Coronary artery (tissue), 2 donors: ENCODE results near the gene CYSLTR2.
A peak's percentile ranks its signal among the peaks of the same experiment; 100 is the strongest.

ENCODE experiments used
- DNase-seq: peaks from one replicate; pipeline ENCODE4 v3.0.0-alpha.2; 2017; ENCODE audit warnings: low spot score
- H3K27ac ChIP-seq, 2 donors: fragments of 200-600 bp; sonication (generic); one replicate each; pipeline ENCODE4 v1.5.1; 2016 to 2019
- H3K4me3 ChIP-seq: fragments of 200-600 bp; sonication (generic); 2 replicates; pipeline ENCODE4 v1.5.1; 2016; ENCODE audit warnings: mild to moderate bottlenecking, moderate library complexity
- TF ChIP-seq, protein P1 (sequence below): fragments of 200-600 bp; sonication (generic); IDR thresholded peaks from one replicate; pipeline ENCODE4 v1.5.1; 2019; ENCODE audit warnings: antibody characterized with exemption

Gene CYSLTR2

DNA sequence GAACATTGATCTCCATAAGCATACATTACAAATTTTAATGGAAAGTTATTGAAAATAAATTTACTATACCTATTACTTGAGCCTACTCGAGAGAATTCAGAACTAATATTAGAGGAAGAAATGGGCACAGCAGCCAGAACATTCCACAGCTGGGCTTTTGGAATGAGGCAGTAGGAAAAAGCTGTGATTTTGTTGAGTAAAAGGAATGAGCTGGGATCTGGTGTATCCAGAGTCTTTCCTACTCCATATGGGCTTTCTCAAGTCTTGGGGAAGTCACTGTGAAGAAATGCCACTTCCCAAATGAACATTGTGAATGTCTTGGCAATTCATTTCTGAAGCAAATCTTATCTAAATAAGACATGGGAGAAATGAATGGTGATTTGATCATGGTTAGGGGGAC is 93.1 kb downstream of the CYSLTR2 start:
- TF ChIP-seq, protein P1, sequence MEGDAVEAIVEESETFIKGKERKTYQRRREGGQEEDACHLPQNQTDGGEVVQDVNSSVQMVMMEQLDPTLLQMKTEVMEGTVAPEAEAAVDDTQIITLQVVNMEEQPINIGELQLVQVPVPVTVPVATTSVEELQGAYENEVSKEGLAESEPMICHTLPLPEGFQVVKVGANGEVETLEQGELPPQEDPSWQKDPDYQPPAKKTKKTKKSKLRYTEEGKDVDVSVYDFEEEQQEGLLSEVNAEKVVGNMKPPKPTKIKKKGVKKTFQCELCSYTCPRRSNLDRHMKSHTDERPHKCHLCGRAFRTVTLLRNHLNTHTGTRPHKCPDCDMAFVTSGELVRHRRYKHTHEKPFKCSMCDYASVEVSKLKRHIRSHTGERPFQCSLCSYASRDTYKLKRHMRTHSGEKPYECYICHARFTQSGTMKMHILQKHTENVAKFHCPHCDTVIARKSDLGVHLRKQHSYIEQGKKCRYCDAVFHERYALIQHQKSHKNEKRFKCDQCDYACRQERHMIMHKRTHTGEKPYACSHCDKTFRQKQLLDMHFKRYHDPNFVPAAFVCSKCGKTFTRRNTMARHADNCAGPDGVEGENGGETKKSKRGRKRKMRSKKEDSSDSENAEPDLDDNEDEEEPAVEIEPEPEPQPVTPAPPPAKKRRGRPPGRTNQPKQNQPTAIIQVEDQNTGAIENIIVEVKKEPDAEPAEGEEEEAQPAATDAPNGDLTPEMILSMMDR = no peak

GRCh38 chr13:48748681-48749080 is 95.0 kb downstream of the CYSLTR2 start:
- TF ChIP-seq, protein P1 = no peak
- H3K27ac ChIP-seq = peak overlapping the region in 1 of 2 donors; percentile 79
- no peak overlapping the region for H3K4me3 ChIP-seq
- no peak for DNase-seq

More for the DNA sequence above, 93.1 kb downstream of the CYSLTR2 start:
- Histone ChIP-seq H3K27ac (peak overlapping the region in 1 of 2 donors; percentile 70), H3K4me3 (no peak overlapping the region)
- no peak for DNase-seq

GRCh38 chr13:48749144-48749543 is 95.4 kb downstream of the CYSLTR2 start:
- no peak overlapping the region for H3K4me3 ChIP-seq
- peak overlapping the region; percentile 60 to 79 for H3K27ac ChIP-seq
- DNase-seq = no peak
- TF ChIP-seq, protein P1 = no peak

- TF ChIP-seq, protein P1 = no peak
- Histone ChIP-seq H3K27ac (peak overlapping the region; percentile 60 to 79), H3K4me3 (peak overlapping the region; percentile 5)
- peak; percentile 86 for DNase-seq
Observed at GRCh38 chr13:48749699-48750473, 96.2 kb downstream of the CYSLTR2 start.

GRCh38 chr13:48750588-48751383 is 97.1 kb downstream of the CYSLTR2 start:
- DNase-seq = no peak
- Histone ChIP-seq H3K4me3 (peak overlapping the region; percentile 5), H3K27ac (peak overlapping the region; percentile 60 to 79)
- TF ChIP-seq, protein P1 = no peak

- TF ChIP-seq, protein P1 = no peak
- Histone ChIP-seq H3K27ac (no peak overlapping the region), H3K4me3 (no peak overlapping the region)
- no peak for DNase-seq
Observed at GRCh38 chr13:48760626-48761025, 106.9 kb downstream of the CYSLTR2 start.
